Activated T-cell treated with anti-CD3 and anti-CD28 coated beads, Interleukin-2, amount 50 U/mL, for 72 hours (primary cell): ENCODE results near the gene GDPGP1. TPM values are rescaled to one million over a fixed set of nuclear protein-coding genes. Genes with fewer than 3 reads are reported as not detected.
"Not testable (repeated sequence)": the region's sequence is repeated elsewhere in the genome, so short reads cannot be mapped to it uniquely, and the experiment has no call there.

Experiments
- ATAC-seq, 2 donors: fragments of 150-1000 bp; cut with Tn5 transposase; replicated peaks in 1 of 2; 2 replicates each; pipeline ENCODE4 v1.10.0; 2021; ENCODE audit warnings: moderate library complexity in 2 of 2, mild to moderate bottlenecking in 1 of 2
- DNase-seq, 2 donors: peaks; one replicate each; pipeline ENCODE4 v3.0.0; 2021 to 2022; ENCODE audit warnings: mixed read lengths in 1 of 2
- H3K27ac Mint-ChIP-seq: one replicate; pipeline ENCODE4 v1.8.0; 2022; ENCODE audit warnings: mild to moderate bottlenecking, moderate library complexity, mixed read lengths
- H3K27me3 Mint-ChIP-seq: one replicate; pipeline ENCODE4 v1.8.0; 2022; ENCODE audit warnings: low read depth, mixed read lengths
- H3K36me3 Mint-ChIP-seq, 2 donors: one replicate each; pipeline ENCODE4 v1.8.0; 2022; ENCODE audit warnings: mixed read lengths in 2 of 2, mild to moderate bottlenecking in 1 of 2; ENCODE audit not compliant: insufficient read depth in 2 of 2
- H3K4me1 Mint-ChIP-seq: one replicate; pipeline ENCODE4 v1.8.0; 2022; ENCODE audit warnings: low read depth, mixed read lengths
- H3K4me3 Mint-ChIP-seq, 2 donors: one replicate each; pipeline ENCODE4 v1.8.0; 2022; ENCODE audit warnings: mild to moderate bottlenecking in 2 of 2, mixed read lengths in 2 of 2, moderate library complexity in 2 of 2
- H3K9me3 Mint-ChIP-seq, 2 donors: one replicate each; pipeline ENCODE4 v1.8.0; 2022; ENCODE audit warnings: mixed read lengths in 2 of 2
- total RNA-seq, 2 donors: library from RNA; stranded (reverse); gene quantifications; one replicate each; pipeline ENCODE4 v1.2.3, GENCODE V29; 2022

The GDPGP1 gene
- 1 to 10 TPM; 5.8 to 7.0 TPM for total RNA-seq

- Mint-ChIP-seq H3K4me1 (peaks cover 55% of the 10 kb centered on the region), H3K9me3 (no peaks in the 10 kb centered on the region), H3K4me3 (peak within 1 kb of the TSS; percentile 90 to 97), H3K36me3 (peaks cover 10% of the 10 kb centered on the region in 2 donors), H3K27ac (peak within 1 kb of the TSS; percentile 97), H3K27me3 (no peaks in the 10 kb centered on the region)
- DNase-seq, result no peak
- ATAC-seq, result peak; percentile 76 to 78
Measured at GRCh38 chr15:90234096-90234988, at the start of gene GDPGP1. GDPGP1 (plus strand) TSS chr15:90234209; CDS start chr15:90240909, 6,700 bp downstream.

- DNase-seq, result peak; percentile 63 to 68
- ATAC-seq, result peak; percentile 88 to 89
- H3K9me3 Mint-ChIP-seq, result no peaks in the 10 kb centered on the region
- H3K36me3 Mint-ChIP-seq, result no peaks in the 10 kb centered on the region
- H3K27ac Mint-ChIP-seq, result no peak overlapping the region
- H3K4me3 Mint-ChIP-seq, result peak overlapping the region; percentile 90 to 91
- H3K4me1 Mint-ChIP-seq, result peaks cover 14% of the 10 kb centered on the region
- no peaks in the 10 kb centered on the region for H3K27me3 Mint-ChIP-seq
Measured at GRCh38 chr15:90184786-90185704, 49.0 kb upstream of the GDPGP1 start.

GRCh38 chr15:90187257-90187868, 46.6 kb upstream of the GDPGP1 start:
- H3K4me3 Mint-ChIP-seq, result no peak overlapping the region
- H3K4me1 Mint-ChIP-seq, result peaks cover 32% of the 10 kb centered on the region
- no peaks in the 10 kb centered on the region for H3K9me3 Mint-ChIP-seq

GRCh38 chr15:90188065-90188464, 45.9 kb upstream of the GDPGP1 start:
- H3K4me3 Mint-ChIP-seq, DNase-seq, H3K27ac Mint-ChIP-seq, H3K36me3 Mint-ChIP-seq, H3K27me3 Mint-ChIP-seq, H3K9me3 Mint-ChIP-seq, ATAC-seq: not testable (repeated sequence)
- peaks cover 39% of the 10 kb centered on the region for H3K4me1 Mint-ChIP-seq

More at GRCh38 chr15:90187257-90187868, 46.6 kb upstream of the GDPGP1 start:
- DNase-seq (no peak), ATAC-seq (no peak)
- Mint-ChIP-seq H3K27me3 (no peaks in the 10 kb centered on the region), H3K27ac (no peak overlapping the region), H3K36me3 (no peaks in the 10 kb centered on the region)

GRCh38 chr15:90188914-90189748, 44.9 kb upstream of the GDPGP1 start:
- H3K9me3 Mint-ChIP-seq, result no peaks in the 10 kb centered on the region
- H3K36me3 Mint-ChIP-seq, result no peaks in the 10 kb centered on the region
- ATAC-seq (no peak), DNase-seq (no peak)
- peak overlapping the region; percentile 12 for H3K27ac Mint-ChIP-seq
- H3K4me1 Mint-ChIP-seq, result peaks cover 41% of the 10 kb centered on the region
- no peaks in the 10 kb centered on the region for H3K27me3 Mint-ChIP-seq
- H3K4me3 Mint-ChIP-seq, result no peak overlapping the region

GRCh38 chr15:90189781-90190467, 44.1 kb upstream of the GDPGP1 start:
- H3K27ac Mint-ChIP-seq, result no peak overlapping the region
- H3K27me3 Mint-ChIP-seq, result no peaks in the 10 kb centered on the region
- peaks cover 38% of the 10 kb centered on the region for H3K4me1 Mint-ChIP-seq
- no peak overlapping the region for H3K4me3 Mint-ChIP-seq
- DNase-seq (no peak), ATAC-seq (no peak)
- H3K36me3 Mint-ChIP-seq, result no peaks in the 10 kb centered on the region
- H3K9me3 Mint-ChIP-seq, result no peaks in the 10 kb centered on the region

GRCh38 chr15:90190606-90191343, 43.2 kb upstream of the GDPGP1 start:
- no peaks in the 10 kb centered on the region for H3K9me3 Mint-ChIP-seq

GRCh38 chr15:90191344-90191687, 42.7 kb upstream of the GDPGP1 start:
- Mint-ChIP-seq H3K27me3 (no peaks in the 10 kb centered on the region), H3K9me3 (no peaks in the 10 kb centered on the region), H3K27ac (no peak overlapping the region), H3K4me1 (peaks cover 31% of the 10 kb centered on the region), H3K36me3 (no peaks in the 10 kb centered on the region), H3K4me3 (peak overlapping the region in 1 of 2 donors; percentile 29)
- DNase-seq, result no peak
- ATAC-seq, result no peak

More at GRCh38 chr15:90190606-90191343, 43.2 kb upstream of the GDPGP1 start:
- no peaks in the 10 kb centered on the region for H3K27me3 Mint-ChIP-seq
- peaks cover 31% of the 10 kb centered on the region for H3K4me1 Mint-ChIP-seq
- ATAC-seq (no peak), DNase-seq (no peak)
- no peak overlapping the region for H3K27ac Mint-ChIP-seq
- no peak overlapping the region for H3K4me3 Mint-ChIP-seq
- H3K36me3 Mint-ChIP-seq, result no peaks in the 10 kb centered on the region

GRCh38 chr15:90191794-90192509, 42.1 kb upstream of the GDPGP1 start:
- Mint-ChIP-seq H3K36me3 (no peaks in the 10 kb centered on the region), H3K9me3 (no peaks in the 10 kb centered on the region), H3K4me3 (peak overlapping the region; percentile 29 to 65), H3K27me3 (no peaks in the 10 kb centered on the region), H3K27ac (no peak overlapping the region), H3K4me1 (peaks cover 31% of the 10 kb centered on the region)
- DNase-seq (peak; percentile 42 to 45), ATAC-seq (peak; percentile 70 to 76)

GRCh38 chr15:90192961-90193786, 40.8 kb upstream of the GDPGP1 start:
- Mint-ChIP-seq H3K27ac (peak overlapping the region; percentile 10), H3K4me3 (peak overlapping the region; percentile 8 to 41), H3K36me3 (no peaks in the 10 kb centered on the region), H3K9me3 (no peaks in the 10 kb centered on the region), H3K27me3 (no peaks in the 10 kb centered on the region), H3K4me1 (peaks cover 31% of the 10 kb centered on the region)
- peak; percentile 28 to 55 for ATAC-seq
- no peak for DNase-seq
